DMS79 treated with DMSO at 0.1 percent for 48 hours (cell line): ENCODE results near the gene RIT2.
"Not testable (repeated sequence)": the region's sequence is repeated elsewhere in the genome, so short reads cannot be mapped to it uniquely, and the experiment has no call there.

ENCODE experiments used
- DNase-seq: peaks from one replicate; lab custom pipeline; 2025; lab: John Stamatoyannopoulos, UW

RIT2 gene

DNA sequence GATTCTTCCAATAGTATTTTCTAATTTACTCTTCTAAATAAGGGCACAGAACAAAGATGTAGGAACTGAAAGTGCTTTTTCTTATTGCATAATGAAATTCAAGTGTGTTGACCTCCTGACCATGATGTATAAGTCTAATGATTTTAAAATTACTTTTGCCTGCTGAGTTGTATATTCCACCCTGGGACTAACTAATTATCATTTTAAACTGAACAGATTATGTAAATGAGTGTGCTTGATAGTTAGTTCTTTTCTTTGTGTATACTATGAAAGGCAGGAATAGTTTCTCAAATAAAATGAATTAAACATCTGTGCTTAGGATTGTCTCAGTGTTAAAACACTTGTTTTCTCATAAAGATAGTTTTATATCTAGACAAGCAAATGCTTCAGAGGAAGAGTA, 284.5 kb downstream of the RIT2 start:
- no peak for DNase-seq

DNA sequence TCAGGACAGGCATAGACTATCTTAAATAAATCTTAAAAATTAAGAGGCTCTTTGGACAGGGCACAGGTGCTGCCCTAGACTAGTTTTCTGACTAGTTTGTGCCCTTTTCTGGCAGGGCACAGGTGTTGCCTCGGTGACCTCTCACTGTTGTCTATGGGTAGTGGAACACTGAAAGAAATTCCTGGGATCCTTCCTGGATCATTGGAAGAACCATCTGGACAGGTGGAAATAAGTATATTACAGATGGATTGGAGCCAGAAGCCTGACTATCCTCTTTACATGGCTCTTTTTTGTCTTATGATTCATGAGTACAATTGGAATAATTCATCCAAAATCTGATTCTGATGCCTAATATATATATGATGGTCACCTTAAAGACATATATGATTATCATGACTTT, 286.6 kb downstream of the RIT2 start:
- DNase-seq = no peak

DNA sequence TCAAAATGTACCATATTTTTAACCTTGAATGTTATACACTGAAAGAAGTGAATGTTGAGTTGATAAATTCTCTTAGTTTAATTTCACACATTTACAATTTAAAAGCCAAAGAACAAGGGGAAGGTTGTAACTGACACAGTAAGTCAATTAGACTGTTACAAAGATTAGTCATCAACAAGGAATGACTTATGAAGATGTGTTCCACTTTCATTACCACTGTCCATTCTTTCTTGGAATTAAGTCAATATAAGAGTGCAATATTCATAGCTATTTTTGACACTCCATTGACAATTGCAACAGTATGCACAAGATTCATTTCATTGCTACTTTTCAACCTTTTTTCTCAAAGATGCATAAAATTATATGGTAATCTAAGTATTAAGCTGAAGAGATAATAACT, 291.3 kb downstream of the RIT2 start:
- no peak for DNase-seq

DNA sequence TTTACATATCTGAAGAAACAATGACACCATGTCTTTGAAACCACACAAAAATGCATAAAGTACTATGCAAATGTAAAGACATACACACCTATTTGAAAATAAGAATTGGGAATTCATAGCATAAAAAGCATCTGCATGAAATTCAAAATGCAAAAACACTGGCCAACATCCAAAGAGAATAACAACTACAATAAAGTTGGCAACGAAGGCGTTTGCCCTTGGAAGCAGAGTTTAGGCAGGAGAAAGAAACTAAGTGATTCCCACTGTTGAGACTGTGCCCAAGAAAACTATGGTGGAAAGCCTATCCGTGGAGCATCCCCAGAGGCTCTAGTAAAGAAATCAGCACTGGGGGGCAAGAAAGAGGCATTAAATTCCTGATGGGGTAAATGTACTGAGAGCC, 292.8 kb downstream of the RIT2 start:
- DNase-seq = no peak

DNA sequence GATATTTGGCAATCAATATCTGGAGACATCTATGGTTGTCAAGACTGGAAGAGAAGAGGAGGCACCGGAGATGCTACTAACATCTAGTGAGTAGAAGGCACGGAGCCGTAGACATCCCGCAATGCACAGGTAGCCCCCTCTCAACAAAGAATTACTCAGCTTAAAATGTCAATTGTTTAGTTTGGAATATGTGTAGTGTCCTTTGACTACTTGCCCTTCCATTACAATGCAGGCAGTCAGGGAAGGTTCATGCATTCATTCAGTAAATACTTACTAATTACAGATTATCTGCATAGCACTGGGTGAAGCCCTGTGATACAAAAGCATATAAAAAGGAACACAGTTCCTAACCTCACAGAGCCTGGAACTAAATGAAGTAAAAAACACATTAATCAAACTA, 294.0 kb downstream of the RIT2 start:
- no peak for DNase-seq

DNA sequence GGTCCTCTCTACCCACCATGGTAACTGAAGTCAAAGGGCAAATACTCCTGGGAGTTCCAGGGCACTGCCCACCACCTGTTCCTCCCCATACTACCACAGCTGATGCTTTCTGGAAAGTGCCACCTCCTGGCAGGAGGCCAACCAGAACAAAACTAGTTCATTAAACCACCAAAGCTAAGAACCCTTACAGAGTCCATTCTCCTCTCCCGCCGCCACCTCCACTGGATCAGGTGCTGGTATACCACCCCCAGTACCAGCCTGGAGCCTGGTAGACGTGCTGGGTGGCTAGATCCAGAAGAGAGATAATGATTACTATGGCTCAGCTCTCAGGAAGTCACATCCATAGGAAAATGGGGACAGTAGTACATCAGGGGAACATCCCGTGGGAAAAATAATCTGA, 300.9 kb downstream of the RIT2 start:
- DNase-seq = no peak

DNA sequence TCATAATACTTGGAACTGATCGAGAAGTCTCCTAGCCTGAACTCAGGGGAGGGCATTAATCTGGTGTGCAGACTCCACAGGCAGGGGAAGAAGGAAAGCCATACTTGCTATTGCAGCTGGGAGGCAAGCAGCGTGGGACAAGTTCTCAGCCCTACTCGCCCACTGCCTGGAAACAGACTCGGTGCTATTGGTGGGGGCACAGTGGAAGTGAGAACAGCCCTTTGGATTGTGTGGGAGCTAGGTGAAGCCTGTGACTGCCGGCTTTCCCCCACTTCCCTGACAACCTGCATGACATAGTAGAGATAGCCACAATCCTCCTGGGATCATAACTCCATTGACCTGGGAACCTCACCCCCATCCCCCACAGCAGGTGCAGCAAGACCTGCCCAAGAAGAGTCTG, 301.3 kb downstream of the RIT2 start:
- DNase-seq = no peak

DNA sequence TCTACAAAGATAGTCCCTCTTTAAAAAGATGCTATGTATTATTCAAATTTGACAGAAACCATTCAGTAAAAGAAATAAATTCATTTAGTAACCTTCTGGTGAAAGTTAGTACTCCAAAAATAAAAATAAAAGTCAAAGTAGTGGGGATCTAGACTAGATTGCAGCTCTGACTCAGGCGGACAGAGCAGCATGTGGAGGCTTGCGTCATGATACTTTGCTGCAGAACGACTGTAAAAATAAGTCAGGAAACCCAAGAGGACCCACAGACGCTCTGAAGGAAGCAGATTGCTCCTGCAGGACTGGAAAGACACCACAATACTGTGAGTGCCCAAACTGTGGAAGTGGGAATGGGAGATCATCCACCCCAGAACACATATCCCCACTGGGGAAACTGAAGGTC, 301.9 kb downstream of the RIT2 start:
- DNase-seq = no peak

DNA sequence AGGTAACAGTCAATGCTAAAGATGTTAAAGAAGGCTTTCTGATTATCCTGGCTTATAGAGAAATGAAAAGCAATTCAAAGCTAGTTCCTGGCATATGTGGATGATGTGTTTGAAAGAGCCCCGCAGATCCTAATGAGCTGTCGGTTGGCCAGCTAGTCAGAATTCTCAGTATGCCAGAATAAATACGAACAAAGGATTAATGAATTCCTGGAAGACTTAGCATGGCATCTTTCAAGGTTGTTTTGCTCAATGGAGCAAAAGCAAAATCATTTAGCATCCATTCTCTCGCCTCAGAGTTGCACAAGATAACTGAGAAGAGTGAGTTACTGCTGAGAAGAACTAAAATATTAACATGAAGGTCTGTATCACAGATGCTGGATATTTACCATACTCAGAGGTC, 307.6 kb downstream of the RIT2 start:
- no peak for DNase-seq

DNA sequence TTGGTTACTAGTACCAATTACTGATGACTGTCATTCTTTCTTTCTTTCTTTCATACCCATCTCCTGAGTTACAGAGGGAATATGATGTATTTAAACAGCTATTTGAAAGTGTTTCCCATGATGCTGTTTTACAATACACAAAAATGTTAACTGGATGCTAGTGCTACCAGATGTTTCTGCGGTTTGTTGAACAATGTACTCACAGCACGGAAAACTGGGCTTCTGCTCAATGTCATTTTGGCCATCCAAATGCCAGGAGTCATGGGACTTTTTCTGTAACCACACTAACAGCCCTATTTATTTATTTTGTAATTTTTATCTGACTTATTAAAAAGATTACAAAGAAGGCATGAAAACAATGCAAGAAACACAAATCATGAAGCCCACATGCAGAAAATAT, 313.8 kb downstream of the RIT2 start:
- DNase-seq = no peak

DNA sequence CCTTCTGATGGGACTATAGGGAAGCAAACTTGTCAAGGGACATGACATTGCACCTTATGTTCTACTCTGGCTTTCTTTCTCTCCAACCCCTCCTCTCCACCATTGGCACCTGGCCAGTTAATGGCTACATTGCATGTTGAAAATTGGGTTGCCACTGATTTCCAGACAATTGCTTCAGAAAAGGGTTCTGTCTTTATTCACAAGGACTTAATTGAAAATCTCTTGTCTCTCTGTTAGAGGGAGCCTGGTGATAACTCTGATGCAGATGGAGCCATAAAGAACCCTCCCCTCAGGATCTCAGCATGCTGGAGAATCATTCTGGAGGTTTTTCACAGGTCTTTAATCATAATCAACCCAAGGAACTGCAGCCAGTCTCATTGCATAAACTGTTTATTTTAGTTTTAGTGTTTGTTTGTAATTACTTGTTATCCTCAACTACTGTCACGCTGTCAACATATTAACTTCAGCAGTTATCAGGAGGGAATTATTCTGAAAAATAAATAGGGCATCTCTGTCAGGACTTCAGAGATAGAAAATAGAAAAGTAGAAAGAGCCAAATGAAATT, 316.8 kb downstream of the RIT2 start:
- no peak for DNase-seq

DNA sequence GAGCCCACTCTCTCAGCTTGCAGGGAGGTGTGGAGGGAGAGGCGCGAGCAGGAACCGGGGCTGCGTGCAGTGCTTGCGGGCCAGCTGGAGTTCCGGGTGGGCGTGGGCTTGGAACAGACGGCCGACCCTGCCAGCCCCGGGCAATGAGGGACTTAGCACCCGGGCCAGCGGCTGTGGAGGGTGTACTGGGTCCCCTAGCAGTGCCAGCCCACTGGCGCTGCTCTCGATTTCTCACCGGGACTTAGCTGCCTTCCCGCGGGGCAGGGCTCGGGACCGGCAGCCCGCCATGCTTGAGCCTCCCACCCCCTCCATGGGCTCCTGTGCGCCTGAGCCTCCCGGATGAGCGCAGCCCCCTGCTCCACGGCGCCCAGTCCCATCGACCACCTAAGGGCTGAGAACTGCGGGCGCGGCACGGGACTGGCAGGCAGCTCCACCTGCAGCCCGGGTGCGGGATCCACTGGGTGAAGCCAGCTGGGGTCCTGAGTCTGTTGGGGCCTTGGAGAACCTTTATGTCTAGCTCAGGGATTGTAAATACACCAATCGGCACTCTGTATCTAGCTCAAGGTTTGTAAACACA, 320.2 kb downstream of the RIT2 start:
- DNase-seq = not testable (repeated sequence)

DNA sequence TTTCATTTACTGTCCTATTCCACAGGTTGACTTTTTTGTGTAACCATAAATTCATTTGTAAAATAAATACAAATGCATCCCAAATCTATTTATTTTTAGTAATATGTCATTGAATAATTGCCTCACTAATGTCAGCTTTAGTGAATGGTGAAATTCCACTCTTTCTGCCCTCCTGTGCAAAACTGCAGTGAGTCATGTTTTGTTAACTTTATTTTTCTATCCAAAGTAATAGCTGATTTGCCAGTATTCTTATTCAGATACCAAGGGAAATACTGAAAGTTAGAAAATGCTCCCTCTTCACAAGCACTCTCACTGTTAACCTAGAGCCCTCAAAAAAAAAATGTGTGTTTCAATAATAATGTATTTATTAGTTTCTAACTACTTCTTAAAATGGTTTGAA, 322.8 kb downstream of the RIT2 start:
- no peak for DNase-seq

DNA sequence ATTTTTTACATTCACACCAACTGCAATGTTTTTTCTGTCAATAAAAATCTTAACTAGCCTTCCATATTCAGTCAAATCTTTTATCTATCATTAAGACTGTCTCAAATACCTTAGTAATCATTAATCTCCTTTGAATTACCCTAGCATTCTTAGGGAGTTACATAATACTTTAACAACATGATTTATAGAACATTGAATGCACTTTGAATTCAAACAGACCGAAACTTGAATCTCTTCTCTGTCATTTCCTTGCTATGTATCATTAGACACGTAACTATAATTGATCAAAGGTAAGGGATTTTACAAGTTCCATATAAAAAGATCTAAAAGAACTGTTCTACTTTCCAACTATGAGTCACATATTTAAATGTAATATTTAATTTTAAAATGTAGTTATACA, 330.9 kb downstream of the RIT2 start:
- no peak for DNase-seq

DNA sequence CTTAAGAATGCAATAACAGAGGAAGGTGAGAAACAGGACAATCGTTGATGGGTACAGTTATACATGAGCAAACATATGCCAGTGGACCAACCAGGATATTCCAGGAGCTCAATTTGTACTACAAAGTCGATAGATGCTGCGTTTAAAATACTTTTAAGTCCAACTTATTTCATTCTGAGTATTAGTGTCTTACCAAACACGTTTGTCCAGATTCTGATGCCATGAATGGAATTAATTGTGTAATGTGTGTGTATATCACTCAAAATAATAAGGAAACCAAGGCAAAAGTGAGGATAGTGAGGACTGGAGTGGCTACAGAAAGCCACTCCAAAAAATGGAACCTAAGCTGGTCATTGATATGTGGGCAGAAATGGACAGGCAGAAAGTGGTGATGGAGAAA, 332.6 kb downstream of the RIT2 start:
- DNase-seq = no peak

DNA sequence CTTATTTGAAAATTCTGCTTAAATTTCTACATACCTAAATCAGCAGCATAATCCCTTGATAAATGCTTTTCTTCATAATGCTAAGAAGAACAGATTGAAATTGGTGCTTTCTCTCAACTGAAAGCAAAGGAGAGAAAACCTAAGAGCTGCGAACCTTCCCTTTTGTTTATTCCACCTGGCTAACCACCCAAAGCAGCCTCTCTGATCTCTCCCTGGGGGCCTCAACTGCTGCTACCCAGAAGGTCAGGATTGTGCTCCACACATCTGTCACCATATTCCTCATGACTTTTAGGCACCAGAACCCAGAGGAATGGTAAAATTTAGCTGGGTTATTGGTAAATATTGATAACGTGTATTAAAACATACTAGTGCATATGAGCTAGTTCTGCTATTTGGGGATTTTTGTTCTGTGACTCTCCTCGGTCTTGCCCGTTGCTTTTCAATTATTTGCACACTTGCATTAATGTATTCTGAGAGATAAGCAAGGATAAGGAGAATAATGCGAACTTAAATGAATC, 334.1 kb downstream of the RIT2 start:
- DNase-seq = no peak

DNA sequence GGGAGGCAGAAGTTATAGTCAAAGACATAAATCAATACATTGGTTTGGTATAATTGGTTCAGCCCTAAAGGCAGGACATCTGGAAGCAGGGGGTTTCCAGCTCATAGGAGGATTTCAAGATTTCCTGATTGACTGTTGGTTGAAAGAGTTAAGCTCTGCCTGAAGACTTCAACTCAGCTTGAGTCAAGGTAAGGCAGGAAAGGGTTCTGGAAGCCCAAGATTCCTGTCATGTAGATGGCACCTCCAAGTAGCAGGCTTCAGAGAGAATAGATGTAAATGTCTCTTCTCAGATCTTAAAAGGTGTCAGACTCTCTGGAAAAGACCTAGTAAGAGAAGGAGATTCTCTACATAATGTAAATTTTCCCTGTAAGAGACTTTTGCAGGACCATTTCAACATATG, 335.3 kb downstream of the RIT2 start:
- DNase-seq = no peak

DNA sequence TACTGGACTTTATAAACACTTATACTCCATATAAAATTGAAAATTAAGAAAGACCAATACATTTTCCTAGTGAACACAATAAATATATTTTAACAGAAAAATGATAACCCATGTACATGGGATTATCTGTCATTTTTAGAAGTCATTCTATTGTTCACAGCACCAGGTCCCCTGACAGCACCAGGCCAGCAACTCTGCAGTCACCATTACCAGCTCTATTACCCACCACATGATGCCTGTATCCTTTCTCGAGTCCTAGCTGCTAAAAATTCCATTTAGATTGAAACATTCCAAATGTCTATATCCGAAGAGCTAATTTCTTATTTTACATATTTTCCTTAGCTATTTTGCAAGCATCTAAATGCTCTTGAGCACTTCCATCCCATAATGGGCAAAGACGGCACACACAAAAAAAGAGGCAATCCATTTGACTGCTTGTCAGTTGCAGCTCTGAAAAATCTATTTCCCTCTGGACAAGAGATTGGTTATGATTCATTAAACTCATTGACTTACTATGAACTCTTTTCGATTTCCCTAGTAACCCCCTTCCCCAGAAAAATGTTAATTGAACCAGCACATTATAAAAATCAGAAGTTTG, 336.9 kb downstream of the RIT2 start:
- no peak for DNase-seq

DNA sequence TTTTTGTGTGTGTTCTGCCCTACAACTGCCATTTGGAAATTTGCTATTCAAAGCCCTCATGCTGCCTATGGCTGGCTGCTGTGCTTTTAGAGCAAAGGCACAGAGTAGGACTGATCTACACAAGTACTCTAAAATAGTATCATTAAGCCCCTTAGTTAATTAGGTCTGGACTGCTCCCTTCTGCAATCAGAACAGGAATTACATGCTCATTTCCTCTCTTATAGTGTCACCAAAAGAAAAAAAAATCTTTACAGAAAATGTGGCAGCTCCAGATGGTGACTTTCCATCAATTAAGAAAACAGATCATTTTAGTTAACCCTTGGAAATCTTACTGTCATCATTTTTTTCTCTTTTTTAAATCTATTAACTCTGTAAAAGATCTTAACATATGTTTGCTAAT, 337.5 kb downstream of the RIT2 start:
- no peak for DNase-seq

DNA sequence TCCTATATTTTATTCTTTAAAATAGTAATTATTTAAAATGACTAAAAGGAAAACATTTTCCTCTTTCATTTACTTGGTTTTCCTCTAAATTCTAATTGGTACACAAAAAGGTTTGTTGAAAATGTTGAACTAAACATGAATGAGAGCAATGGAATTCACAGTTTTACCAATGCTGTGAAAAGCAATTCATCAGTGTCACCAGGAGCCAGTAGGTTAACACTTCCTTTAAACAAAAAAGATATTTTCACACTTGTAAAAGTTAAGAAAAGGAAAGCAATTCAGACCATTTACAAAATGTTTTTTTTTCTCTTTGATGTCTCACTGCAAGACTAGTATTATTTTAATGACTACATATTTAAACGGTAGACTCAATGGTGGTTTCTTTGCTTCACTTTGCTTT, 341.6 kb downstream of the RIT2 start:
- DNase-seq = no peak

DNA sequence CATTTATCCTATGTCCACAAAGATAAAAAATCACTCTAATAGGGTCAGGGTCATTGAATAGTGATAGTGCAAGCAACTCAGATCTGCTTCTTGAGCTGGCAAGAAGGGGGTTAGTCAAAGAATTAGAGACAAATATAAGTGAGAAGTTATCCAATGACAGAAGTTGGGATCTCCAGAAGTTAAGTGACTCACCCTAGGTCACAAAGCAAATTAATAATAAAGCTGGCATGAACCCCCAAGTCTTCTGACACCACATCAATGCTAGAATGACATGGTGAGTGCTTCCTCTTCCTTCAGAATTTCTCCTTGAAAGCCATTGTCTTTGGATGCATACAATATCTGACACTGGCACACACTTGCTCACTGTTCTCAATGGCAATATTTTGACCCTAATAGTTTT, 343.5 kb downstream of the RIT2 start:
- DNase-seq = no peak

DNA sequence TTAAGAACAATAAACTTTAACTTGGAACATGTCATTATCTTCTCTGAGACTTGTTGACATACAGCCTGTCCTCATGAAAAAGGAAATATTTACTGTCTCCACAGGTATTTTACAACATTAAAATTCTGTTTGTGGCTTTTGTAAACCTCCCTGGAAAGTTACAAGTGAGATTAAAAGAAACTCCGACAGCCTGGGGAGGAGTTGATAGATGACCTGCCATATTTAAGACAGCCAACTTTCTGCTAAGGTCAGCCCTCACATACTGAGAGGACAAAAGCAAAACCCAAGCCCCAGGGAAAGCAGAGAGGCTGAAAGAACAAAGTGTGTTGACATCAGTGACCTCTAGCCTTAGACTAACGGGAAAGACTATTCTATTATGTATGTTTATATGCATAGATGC, 350.2 kb downstream of the RIT2 start:
- no peak for DNase-seq

DNA sequence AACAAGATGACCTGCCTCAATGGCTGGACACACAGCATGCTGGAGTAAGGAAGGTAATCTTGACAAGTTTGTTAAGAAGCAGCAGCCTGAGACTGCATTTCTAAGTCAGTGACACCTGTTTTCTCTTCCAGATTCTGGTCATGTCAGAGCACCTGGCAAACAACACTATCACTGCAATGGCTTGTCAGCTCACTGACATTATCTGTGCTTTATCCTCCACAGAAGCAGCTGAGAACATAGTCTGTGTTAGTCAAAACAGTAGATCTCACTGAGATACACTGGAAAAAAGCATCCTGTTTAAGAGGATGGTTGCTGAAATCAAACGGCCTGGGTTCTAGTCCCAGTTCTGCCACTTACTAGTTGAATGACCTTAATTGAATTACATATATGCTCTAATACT, 355.2 kb downstream of the RIT2 start:
- no peak for DNase-seq

DNA sequence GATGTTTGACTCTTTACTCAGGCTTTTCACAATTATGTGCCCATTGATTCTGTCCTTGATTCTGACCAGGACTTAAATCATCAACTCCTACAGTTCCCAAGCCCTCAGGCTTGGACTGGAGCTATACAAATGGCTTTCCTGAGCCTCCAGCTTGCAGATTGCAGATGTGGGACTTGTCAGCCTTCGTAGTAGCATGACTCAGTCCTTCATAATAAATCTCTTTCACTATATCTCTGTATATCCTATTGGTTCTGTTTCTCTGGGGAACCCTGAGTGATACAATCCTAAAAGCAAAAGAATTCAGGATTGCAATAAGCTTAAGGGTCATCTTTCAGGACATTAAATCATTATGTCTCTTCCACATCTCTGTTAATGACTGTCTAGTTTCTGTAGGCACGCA, 356.6 kb downstream of the RIT2 start:
- DNase-seq = no peak
